Smooth muscle cell (in vitro differentiated cells): Measurements from ENCODE around the gene EPHA5. TPM values are rescaled to one million over a fixed set of nuclear protein-coding genes. Genes with fewer than 3 reads are reported as not detected.

Experiments
- DNase-seq: peaks from one replicate; lab custom pipeline; 2025; ENCODE audit not compliant: unreplicated experiment; lab: John Stamatoyannopoulos, UW
- H2AFZ ChIP-seq: fragments of 200-600 bp; sonication (generic); 2 replicates; pipeline ENCODE4 v1.6.0; 2016; ENCODE audit warnings: antibody characterized with exemption, low read depth, mild to moderate bottlenecking
- H3F3A ChIP-seq: fragments of 200-600 bp; sonication (generic); 2 replicates; pipeline ENCODE4 v1.6.0; 2017; ENCODE audit warnings: antibody characterized with exemption, low read depth
- H3K27ac ChIP-seq: fragments of 200-600 bp; sonication (generic); 2 replicates; pipeline ENCODE4 v1.5.1; 2016; ENCODE audit warnings: low read depth, mild to moderate bottlenecking
- H3K27me3 ChIP-seq: fragments of 200-600 bp; sonication (generic); 2 replicates; pipeline ENCODE4 v1.6.1; 2016; ENCODE audit warnings: low read depth, mild to moderate bottlenecking
- H3K36me3 ChIP-seq: fragments of 200-600 bp; sonication (generic); 2 replicates; pipeline ENCODE4 v1.5.1; 2016; ENCODE audit warnings: low read depth
- H3K4me1 ChIP-seq: fragments of 200-600 bp; sonication (generic); 2 replicates; pipeline ENCODE4 v1.5.1; 2016; ENCODE audit warnings: low read depth
- H3K4me2 ChIP-seq: fragments of 200-600 bp; sonication (generic); 2 replicates; pipeline ENCODE4 v1.6.0; 2016; ENCODE audit warnings: mild to moderate bottlenecking
- H3K4me3 ChIP-seq: fragments of 200-600 bp; sonication (generic); 2 replicates; pipeline ENCODE4 v1.5.1; 2016; ENCODE audit warnings: mild to moderate bottlenecking
- H3K79me2 ChIP-seq: fragments of 200-600 bp; sonication (generic); 2 replicates; pipeline ENCODE4 v1.6.0; 2016; ENCODE audit warnings: low read depth, mild to moderate bottlenecking
- H3K9ac ChIP-seq: fragments of 200-600 bp; sonication (generic); 2 replicates; pipeline ENCODE4 v1.6.0; 2016; ENCODE audit warnings: low read depth
- H3K9me3 ChIP-seq: fragments of 200-600 bp; sonication (generic); replicated peaks from 2 replicates; pipeline ENCODE4 v1.5.1; 2016; ENCODE audit warnings: low read depth
- H4K20me1 ChIP-seq: fragments of 200-600 bp; sonication (generic); 2 replicates; pipeline ENCODE4 v1.6.0; 2016; ENCODE audit warnings: low read depth
- CTCF ChIP-seq: fragments of 200-600 bp; sonication (generic); IDR thresholded peaks from 2 replicates; pipeline ENCODE4 v1.5.1; 2017; ENCODE audit warnings: borderline replicate concordance, mild to moderate bottlenecking, antibody characterized with exemption; ENCODE audit not compliant: insufficient read depth, poor library complexity, severe bottlenecking
- WGBS: methylation state at CpG from one replicate; pipeline ENCODE4 v1.1.7; 2016; ENCODE audit warnings: low lambda C conversion rate; 5-methylcytosine and 5-hydroxymethylcytosine counted together
- polyA plus RNA-seq: library from polyadenylated mRNA; unstranded; fragments of >200 nt; fragmentation: Nextera tagmentation; extraction: Ambion mirVana; gene quantifications from 2 replicates; pipeline ENCODE4 v1.2.1, GENCODE V29; 2016
- total RNA-seq: library from RNA; depleted of rRNA; stranded (reverse); fragments of >200 nt; gene quantifications from 2 replicates; pipeline ENCODE4 v1.2.3, GENCODE V29; 2014

Gene EPHA5
- total and polyA plus RNA-seq, 2 experiments from 2014 or later = 0.04 TPM; not detected in 1

- no peak for DNase-seq
- no peak overlapping the region for H3K4me3 ChIP-seq
- H3K9me3 ChIP-seq = no peaks in the 10 kb centered on the region
- H3K27ac ChIP-seq = no peak overlapping the region
- no peak for TF ChIP-seq CTCF
- H4K20me1 ChIP-seq = no peaks in the 10 kb centered on the region
- no peaks in the 10 kb centered on the region for H3F3A ChIP-seq
- H3K4me2 ChIP-seq = no peak overlapping the region
- H3K4me1 ChIP-seq = no peaks in the 10 kb centered on the region
- no peaks in the 10 kb centered on the region for H3K79me2 ChIP-seq
- 80% methylated on average over 1 of the region's 1 CpG for whole genome bisulfite sequencing
- no peak overlapping the region for H2AFZ ChIP-seq
- H3K36me3 ChIP-seq = no peaks in the 10 kb centered on the region
- H3K27me3 ChIP-seq = no peaks in the 10 kb centered on the region
- no peak overlapping the region for H3K9ac ChIP-seq
Measured at GRCh38 chr4:65437102-65437501, 233.2 kb downstream of the EPHA5 start.

GRCh38 chr4:65422109-65422508 lies 248.2 kb downstream of the EPHA5 start:
- Histone ChIP-seq H3K27me3 (no peaks in the 10 kb centered on the region), H3K27ac (no peak overlapping the region), H3K79me2 (no peaks in the 10 kb centered on the region), H4K20me1 (no peaks in the 10 kb centered on the region), H3K4me3 (no peak overlapping the region), H3K9ac (no peak overlapping the region), H3F3A (no peaks in the 10 kb centered on the region), H3K4me1 (no peaks in the 10 kb centered on the region), H3K9me3 (no peaks in the 10 kb centered on the region), H3K4me2 (no peak overlapping the region), H3K36me3 (no peaks in the 10 kb centered on the region), H2AFZ (no peak overlapping the region)
- DNase-seq = no peak
- TF ChIP-seq CTCF = no peak
- WGBS = 73% methylated on average over 1 of the region's 1 CpG

- Histone ChIP-seq H3F3A (no peaks in the 10 kb centered on the region), H3K4me3 (no peak overlapping the region), H4K20me1 (no peaks in the 10 kb centered on the region), H3K27ac (no peak overlapping the region), H3K27me3 (no peaks in the 10 kb centered on the region), H3K4me1 (no peaks in the 10 kb centered on the region), H3K79me2 (no peaks in the 10 kb centered on the region), H3K9ac (no peak overlapping the region), H3K9me3 (no peaks in the 10 kb centered on the region), H2AFZ (no peak overlapping the region), H3K4me2 (no peak overlapping the region), H3K36me3 (no peaks in the 10 kb centered on the region)
- no peak for TF ChIP-seq CTCF
- no peak for DNase-seq
Measured at GRCh38 chr4:65420036-65420435, 250.3 kb downstream of the EPHA5 start.

GRCh38 chr4:65416891-65417290 lies 253.4 kb downstream of the EPHA5 start:
- Histone ChIP-seq H2AFZ (peak overlapping the region; percentile 39), H3K79me2 (no peaks in the 10 kb centered on the region), H3K9me3 (no peaks in the 10 kb centered on the region), H3K4me1 (no peaks in the 10 kb centered on the region), H3K4me3 (no peak overlapping the region), H3K27me3 (no peaks in the 10 kb centered on the region), H3K4me2 (no peak overlapping the region), H4K20me1 (no peaks in the 10 kb centered on the region), H3K9ac (no peak overlapping the region), H3F3A (no peaks in the 10 kb centered on the region), H3K36me3 (no peaks in the 10 kb centered on the region), H3K27ac (no peak overlapping the region)
- TF ChIP-seq CTCF = no peak
- no peak for DNase-seq
- WGBS = 69% methylated on average over 3 of the region's 3 CpGs
